NCI-H1436 (cell line): ENCODE measurements around the gene LRP5.

Source experiments
- DNase-seq: peaks from one replicate; lab custom pipeline; 2025; lab: John Stamatoyannopoulos, UW

The LRP5 gene

DNA sequence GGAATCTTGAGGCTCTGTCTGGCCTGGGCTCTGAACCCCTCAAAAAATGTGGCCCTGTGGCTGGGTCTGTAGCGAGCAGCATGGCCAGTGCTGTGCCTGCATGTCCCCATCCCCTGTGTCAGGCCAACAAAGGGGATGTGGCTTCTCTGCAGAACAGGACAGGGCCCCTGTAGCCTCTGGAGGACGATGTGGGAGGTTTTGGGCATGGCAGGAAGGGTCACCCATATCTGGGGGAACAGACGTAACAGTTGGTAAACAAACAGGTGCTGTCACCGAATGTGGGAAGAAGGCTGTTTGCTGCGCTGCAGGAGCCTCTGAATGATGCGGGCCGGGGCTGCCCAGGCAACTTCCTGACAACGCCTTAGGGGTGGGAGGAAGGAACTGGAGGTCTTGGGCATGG, 35.0 kb downstream of the LRP5 start:
- DNase-seq: no peak

DNA sequence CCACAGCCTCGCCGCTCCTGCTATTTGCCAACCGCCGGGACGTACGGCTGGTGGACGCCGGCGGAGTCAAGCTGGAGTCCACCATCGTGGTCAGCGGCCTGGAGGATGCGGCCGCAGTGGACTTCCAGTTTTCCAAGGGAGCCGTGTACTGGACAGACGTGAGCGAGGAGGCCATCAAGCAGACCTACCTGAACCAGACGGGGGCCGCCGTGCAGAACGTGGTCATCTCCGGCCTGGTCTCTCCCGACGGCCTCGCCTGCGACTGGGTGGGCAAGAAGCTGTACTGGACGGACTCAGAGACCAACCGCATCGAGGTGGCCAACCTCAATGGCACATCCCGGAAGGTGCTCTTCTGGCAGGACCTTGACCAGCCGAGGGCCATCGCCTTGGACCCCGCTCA, 35.5 kb downstream of the LRP5 start:
- DNase-seq: no peak

DNA sequence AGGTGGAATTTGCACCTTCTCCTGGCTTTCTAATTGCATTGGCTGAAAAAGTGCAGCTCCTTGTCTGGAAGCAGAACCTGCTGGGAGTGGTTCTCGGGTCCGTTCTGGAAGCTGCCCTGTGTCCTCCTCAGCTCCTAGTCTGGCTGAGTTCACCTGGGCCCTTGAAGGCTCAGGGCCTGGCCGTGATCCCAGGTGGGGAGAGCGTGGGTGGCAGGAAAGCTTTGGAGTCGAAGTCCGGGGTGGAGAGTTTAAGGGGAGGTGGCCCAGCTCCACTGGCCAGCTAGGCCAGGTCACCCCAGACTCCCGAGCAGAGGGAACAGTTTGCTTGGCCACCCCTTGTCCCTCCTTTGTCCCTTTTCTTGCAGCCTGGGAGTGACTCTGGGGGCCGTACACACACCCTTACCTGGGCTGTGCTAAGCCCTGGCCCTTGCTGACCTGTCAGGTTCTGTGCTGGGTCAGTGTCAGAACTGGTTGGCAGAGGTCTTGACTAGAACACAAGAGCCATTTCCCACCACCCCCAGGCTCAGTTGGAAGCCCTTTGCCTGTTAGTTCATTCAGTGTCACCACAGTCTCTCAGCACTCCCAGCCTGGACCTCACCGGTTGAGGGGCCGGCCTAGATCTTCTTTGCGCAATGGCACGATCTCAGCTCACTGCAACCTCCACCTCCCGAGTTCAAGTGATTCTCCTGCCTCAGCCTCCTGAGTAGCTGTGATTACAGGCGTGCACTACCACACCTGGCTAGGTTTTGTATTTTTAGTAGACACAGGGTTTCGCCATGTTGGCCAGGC, 37.3 kb downstream of the LRP5 start:
- DNase-seq: no peak

DNA sequence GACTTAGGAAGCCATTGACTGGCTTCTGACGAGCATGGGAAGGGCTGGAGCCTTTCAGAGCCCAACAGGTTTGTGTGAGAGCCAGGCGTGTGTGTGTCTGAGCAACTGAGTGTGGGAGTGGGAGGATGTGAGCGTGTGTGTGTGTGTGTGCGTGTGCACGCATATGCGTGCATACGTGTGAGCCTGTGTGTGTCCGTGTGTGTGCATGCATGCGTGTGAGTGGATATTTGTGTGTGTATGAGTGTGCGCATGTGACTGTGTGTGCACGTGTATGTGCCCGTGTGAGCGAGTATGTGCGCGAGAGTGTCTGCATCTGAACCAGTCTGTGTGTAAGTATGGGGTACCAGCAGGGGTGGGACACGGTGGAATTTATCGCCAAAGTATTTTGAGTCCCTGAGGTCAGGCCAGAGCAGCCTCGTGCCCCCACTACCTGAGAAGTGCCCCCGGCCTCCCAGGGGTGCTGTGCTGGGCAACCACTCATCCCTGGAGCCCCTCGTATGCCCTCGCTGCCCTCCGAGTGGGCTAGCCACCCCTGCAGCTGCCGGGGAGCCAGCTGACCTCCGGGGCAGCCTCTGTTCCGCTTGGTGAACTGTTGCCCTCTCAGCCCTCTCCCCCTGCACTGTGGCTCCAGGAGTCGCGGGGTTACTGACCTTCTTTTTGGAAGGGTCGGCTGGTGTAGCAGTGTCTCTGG, 38.5 kb downstream of the LRP5 start:
- no peak for DNase-seq

DNA sequence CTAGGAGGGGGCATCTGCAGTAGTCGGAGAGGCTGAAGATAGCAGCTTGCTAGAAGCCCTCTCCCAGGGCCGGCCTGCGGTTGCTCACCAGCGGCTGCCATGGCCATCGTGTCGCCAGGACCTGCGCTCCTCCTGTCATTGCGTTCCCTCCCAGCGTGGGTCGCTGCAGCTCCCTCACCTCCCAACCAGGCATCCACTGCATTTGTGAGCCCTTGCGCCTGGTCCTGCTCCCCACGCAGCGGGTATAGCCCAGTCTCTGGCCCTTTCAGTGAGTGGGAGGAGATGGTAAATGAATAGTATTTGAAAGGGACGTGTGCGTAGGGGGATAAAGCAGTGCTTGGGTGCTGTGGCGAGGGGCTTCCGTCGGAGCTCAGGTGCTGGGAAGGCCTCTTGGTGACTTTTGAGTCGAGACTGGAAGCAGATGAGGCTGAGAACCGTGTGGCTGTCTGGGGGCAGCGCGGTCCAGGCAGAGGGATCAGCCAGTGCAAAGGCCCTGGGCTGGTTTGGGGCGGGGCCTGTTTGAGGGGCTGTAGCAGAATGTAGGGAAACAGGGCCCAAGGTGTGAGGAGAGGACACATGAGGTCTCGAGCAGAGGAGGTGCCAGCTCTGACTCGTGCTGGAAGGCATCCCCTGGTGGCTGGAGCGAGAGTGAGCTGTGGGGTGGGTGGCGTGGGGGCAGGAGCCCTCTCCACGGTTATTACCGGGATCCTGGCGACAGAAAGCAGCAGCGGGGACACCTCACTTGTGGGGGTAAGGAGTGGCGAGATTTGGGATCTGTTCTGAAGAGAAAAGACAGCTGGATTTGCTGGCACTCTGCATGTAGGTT, 39.3 kb downstream of the LRP5 start:
- DNase-seq: no peak

DNA sequence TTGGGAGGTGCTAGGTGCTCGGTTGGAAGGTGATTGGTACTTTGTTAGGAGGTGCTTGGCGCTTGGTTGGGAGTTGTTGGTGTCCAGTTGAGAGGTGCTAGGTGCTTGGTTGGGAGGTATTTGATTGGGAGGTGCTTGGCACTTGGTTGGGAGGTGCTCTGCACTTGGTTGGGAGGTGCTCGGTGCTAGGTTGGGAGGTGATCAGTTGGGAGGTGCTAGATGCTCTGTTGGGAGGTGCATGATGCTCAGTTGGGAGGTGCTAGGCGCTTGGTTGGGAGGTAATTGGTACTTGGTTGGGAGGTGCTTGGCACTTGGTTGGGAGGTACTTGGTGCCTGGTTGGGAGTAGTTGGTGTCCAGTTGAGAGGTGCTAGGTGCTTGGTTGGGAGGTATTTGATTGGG, 40.2 kb downstream of the LRP5 start:
- no peak for DNase-seq

DNA sequence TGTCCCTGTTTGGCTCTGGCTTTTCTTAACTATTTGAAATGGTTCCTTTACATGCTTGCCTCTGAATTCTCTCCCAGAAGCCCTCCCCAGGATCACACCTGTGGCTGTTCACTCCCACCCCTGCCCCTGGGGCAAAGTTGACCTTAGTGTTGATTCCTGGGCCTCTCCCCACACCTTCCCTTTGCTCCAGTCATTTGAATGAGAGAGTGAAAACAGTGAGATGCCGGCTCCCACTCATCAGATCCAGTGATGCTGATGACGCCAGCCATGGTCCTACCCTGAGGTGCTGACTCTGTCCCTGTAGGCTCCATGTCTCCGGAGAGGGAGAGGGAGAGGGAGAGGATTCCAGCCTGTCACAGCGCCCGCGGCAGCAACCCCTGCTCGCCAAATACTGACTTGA, 40.7 kb downstream of the LRP5 start:
- no peak for DNase-seq

DNA sequence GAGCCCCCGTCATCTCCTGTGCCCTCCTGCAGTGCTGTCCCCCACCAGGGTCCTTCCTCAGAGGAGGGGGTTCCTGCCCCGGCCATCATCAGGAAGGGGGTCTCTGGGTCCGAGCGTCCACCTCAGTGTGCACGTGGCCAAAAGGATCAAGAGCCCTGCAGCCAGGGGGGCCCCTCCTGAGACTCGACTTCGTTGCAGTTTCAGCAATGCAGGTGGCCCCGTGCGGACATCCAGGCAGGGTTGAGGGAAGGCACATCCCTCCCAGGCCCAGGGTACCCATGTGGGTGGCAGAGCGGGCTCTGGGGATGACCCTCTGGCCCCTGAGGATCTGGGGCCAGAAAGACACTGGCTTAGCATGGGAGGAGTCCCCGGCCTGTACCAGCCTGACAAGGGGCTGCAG, 41.3 kb downstream of the LRP5 start:
- DNase-seq: no peak

DNA sequence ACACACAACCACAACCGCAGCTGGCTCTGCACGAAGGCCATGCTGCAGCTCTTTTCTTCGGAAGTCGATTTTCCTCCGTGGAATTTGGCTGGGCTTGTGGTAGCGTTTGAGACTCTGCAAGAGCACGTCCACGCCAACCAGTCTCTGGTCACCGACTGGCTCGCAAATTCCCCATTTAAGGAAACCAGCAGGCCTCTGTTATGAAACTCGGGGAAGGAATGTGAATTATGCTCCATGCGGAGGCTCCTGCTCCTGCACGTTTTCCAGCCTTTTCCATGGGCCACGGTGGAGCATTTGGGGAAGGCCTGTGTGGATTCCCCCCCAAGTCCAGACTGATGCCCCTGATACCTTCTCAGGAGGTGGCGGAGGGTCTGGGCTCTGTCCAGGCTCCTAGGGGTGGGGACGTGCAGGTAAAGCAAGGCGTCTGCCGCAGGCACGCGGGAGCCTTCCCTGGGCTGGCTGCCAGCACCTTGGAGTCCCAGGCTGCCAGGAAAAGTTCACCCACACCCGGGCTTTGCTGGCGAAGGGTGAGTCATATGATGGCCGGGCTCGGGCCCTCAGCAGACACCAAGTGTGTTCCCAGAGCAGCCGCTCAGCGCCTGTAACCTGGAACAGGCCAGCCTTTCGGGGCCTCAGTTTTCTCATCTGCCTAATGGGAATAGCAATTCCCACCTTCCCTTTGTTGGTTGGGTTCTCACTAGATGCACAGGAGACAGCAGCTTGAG, 41.9 kb downstream of the LRP5 start:
- DNase-seq: no peak

DNA sequence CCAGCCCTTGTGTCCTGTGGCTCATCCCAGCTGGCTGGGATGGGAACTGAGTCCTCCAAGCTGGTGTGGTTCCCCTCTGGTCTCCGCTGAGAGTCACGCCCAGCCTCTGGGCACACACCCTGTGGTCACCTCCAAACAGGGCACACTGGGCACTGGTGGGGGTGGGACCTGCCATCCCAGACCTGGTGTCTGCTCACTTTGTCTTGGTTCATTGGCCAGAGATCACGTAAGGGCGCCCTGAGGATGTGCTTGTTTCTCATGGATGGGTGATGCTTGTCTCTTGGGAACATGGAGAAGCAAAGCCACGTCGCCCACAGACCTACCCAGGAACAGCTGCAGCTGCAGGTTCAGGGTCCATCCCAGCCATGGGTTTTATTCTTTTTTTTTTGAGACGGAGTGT, 43.1 kb downstream of the LRP5 start:
- no peak for DNase-seq

DNA sequence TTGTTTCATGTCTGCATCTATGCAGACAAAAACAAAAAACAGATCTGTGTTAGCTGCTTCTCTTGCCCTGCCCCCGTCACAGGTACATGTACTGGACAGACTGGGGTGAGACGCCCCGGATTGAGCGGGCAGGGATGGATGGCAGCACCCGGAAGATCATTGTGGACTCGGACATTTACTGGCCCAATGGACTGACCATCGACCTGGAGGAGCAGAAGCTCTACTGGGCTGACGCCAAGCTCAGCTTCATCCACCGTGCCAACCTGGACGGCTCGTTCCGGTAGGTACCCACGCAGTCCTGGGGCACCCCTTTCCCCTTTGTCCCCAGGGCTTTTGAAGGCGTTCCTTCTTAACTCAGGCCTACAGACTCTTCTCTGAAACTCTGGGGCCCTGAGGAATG, 45.2 kb downstream of the LRP5 start:
- no peak for DNase-seq

DNA sequence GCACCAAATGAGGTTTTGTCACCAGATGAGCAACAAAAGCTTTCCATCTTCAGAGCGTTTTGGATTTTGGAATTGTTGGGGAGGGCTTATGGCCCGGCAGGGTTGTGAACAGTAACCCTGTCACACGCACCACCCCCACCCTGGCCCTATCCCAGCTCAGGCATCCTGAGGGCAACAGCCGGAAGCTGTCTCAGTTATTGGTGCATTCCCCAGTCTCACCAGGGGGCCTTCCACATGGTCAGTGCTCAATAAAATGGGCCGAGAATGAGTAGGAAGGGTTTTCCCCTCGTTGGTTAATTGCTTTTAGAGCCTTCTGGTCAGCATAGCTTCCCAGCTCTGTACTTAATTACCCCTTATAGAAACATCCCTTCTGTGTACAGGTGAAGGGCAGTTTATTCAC, 46.0 kb downstream of the LRP5 start:
- DNase-seq: no peak

DNA sequence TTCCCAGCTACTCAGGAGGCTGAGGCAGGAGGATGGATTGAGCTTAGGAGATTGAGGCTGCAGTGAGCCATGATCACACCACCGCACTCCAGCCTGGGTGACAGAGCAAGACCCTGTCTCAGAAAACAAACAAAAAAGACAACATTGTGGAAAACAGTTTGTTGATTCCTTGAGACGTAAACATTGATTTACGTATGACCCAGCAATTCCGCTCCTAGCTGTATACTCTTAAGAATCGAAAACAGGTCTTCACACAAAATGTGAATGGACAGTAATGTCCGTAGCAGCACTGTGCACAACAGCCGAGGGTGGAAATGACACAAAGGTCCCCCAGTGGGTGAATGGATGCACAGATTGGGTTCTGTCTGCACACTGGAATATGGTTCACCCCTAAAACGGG, 49.3 kb downstream of the LRP5 start:
- DNase-seq: no peak

DNA sequence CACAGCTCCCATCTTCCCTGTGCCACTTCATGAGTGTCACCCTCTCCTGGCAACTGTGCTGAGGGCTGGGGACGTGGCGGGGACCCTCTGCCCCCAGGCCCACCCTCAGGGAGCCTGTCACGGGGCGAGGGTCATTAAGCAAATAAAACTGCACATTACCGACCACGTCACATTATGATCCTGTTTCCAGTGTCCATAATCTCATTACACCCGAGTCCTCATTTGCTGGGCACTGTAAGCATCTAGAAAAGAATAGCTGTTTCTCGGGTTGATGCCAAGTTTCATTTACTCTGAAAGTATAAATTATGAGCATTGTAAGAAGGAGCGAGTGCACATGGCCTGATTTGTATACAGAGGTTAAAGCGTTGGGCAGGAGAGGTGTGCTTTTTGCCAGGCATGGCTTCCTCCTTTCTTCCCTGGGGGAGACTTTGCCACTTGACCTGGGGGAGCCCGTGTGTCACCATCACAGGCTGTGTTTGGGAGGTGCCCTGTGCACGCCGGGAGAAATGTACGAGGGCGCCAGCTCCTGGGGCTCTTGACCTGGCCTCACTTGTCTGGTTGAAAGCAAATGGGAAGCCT, 50.5 kb downstream of the LRP5 start:
- DNase-seq: no peak

DNA sequence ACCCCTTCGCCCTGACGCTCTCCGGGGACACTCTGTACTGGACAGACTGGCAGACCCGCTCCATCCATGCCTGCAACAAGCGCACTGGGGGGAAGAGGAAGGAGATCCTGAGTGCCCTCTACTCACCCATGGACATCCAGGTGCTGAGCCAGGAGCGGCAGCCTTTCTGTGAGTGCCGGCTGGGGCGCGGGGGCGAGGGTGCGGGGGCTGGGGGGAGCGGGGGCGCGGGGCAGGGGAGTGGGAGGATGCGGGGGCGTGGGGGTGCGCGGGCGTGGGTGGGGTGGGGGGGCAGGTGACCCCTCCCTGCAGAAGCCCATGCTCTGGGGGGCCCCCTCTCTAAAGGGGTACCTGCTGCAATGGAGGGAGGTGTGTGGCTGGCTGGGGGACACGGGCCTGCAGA, 51.4 kb downstream of the LRP5 start:
- no peak for DNase-seq

DNA sequence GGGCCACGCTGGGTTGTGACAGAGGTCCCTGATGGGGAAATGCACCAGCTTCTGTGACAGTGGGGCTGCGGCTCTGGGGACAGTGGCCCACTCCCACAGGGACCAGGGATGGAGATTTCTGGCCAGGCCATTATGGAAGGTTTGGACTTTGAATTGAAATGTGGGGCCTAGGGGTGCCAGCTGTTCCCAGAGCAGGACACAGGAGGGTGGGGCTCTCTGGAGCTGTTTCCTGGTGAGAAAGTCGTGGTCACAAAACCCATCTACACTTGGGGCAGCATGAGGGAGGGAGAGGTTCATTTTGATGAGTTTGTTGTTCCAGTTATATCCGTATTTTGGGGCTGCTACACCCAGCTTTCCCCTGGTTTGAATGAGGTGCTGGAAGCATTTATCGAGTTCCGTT, 52.2 kb downstream of the LRP5 start:
- DNase-seq: no peak

DNA sequence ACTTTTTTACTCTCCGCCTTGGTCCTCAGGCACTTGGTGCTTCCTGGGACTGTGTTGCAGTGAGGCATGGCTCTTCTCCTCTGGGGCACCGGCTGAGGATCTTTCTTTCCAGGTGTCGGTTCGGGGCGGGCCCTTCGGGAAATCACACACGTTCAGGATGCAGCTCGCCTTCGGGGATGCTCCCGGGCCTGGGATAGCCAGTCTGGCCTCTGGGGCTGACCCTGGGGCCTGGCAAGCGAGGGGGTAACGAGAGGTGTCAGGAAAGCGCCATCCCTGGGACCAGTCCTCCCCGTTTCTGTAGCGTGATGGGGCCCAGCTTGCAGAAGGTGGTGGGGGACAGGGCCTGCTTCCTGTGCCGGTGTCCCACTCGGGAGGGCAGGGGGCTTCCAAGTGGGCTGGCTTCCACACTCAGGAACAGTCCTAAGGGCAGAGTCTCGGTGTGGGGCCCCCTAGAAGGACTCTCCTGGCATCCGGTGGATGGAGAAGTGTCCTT, 53.6 kb downstream of the LRP5 start:
- no peak for DNase-seq

DNA sequence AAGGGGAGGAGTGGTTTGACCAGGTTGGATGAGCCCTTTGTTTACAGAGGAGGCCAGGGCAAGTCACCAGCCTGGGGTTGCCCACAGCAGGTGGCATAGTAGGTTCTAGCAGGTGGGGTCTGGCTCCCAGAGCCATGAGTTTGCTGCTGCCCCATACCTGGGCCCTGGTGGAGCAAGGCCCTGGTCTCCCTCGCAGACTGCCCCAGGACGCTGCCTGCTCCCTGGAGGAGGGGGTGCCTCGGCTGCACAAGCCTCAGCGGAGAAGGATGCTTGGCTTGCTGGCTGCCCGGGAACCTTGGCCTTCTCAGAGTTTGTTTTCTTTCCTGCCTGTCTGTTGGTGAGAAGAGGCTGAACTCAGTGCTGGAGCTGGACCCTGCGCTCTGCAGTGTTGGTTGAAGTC, 54.9 kb downstream of the LRP5 start:
- no peak for DNase-seq

DNA sequence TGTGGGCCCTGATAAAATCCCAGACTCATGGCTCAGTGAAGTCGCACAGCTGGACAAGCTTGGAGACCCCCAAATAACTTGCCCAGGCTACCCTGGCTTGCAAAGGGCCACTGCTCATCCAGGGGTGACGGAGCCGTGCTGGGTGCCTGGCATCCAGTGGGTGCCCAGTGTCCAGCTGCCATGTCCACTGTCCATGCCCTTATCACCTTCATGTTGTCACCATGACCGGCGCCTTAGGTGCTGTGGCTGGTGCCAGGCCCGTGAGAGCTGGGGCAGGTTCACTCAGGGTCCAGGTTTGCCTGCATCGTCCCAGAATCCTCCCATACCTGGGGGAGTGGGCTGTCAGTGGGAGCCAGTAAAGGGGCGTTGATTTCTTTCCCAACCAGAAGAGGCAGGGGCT, 57.4 kb downstream of the LRP5 start:
- no peak for DNase-seq

DNA sequence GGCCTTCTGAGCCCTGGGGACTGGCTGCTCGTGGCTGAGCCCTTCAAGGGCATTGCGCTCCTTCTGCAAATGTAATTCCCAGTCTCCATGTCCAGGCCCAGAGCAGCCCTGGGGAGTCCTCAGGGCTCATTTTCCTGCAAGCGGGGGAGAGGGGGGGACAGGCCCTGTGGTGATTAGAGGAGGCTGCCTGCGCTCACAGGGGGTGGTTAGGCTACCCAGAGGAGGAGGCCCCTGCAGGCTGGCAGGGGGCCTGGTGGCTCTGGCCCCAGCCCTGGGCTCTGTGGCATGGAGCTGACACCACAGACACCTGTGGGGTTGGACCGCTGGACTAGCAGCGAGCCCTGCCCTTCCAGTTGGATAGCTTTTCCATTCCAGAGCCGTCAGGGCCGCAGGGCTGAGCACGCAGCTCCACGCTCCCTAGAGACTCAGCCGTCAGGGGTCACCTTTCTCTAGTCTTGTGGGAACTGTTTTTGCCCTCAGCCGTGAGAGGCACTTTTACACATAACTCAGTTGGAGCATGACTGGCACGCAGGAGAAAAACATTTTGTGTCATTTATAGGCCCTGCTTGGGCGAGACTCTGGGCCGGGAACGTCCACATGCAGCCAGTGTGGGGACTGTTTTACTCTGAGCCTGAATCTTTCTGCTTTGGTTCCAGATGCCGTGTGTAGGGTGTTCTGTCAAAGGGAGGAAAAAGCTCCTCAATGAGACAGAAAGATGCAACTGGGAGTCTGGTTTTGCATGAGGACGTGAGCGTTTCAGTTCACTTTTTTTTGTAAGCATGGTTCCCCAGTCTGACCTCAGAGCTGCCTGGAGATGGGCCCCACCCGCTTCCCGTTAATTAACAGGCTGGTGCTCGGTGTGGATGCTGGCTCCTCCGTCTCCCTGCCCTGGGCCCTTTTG, 58.1 kb downstream of the LRP5 start:
- DNase-seq: no peak
